A549 (cell line): ENCODE data around the gene CLMN. TPM values are rescaled to one million over a fixed set of nuclear protein-coding genes. Genes with fewer than 3 reads are reported as not detected.

Experiments
- ATAC-seq, 2 experiments: fragments of 200-7000 bp in 1 of 2; fragments of >200 bp in 1 of 2; cut with Nextera tagmentation in 1 of 2; cut with Tn5 transposase in 1 of 2; 3 replicates each; pipeline versions ENCODE4 v1.8.0 to v1.9.1; 2018 to 2020; ENCODE audit warnings: mild to moderate bottlenecking in 1 of 2, moderate library complexity in 1 of 2
- CTCF ChIA-PET: fragments of 300-600 bp; sonication (Branson Sonifier 250); formaldehyde crosslinking; extraction: SDS; loops from one replicate; lab custom pipeline; 2021; ENCODE audit warnings: antibody characterized with exemption, inconsistent platforms; lab: Yijun Ruan, JAX
- POLR2A ChIA-PET: fragments of 350-600 bp; formaldehyde crosslinking; extraction: SDS; loops from one replicate; lab custom pipeline; 2021; ENCODE audit warnings: antibody characterized with exemption, inconsistent platforms; lab: Yijun Ruan, JAX
- DNase-seq, 2 experiments: peaks; one replicate each; pipeline versions ENCODE4 v3.0.0 to v3.0.0-alpha.2; 2011 to 2016; ENCODE audit warnings: low read depth in 1 of 2, low spot score in 1 of 2
- FAIRE-seq: peaks from 2 replicates; lab custom pipeline; 2011; peaks lifted over from hg19 to GRCh38; lab: Jason Lieb, UNC
- H3K27ac ChIP-seq, 2 experiments: fragments of >200 bp; sonication (Bioruptor Twin); formaldehyde crosslinking; 3 replicates each; pipeline ENCODE4 v1.5.1; 2016 to 2017
- H3K4me1 ChIP-seq: fragments of >200 bp; sonication (Bioruptor Twin); formaldehyde crosslinking; 3 replicates; pipeline ENCODE4 v1.6.1; 2016
- H3K4me2 ChIP-seq: fragments of >200 bp; sonication (Bioruptor Twin); formaldehyde crosslinking; 3 replicates; pipeline ENCODE4 v1.6.1; 2016
- H3K4me3 ChIP-seq: fragments of >200 bp; sonication (Bioruptor Twin); formaldehyde crosslinking; 3 replicates; pipeline ENCODE4 v1.5.1; 2016
- H3K9me3 ChIP-seq: fragments of >200 bp; sonication (Bioruptor Twin); formaldehyde crosslinking; 3 replicates; pipeline ENCODE4 v1.6.1; 2016
- CEBPB ChIP-seq, 2 experiments: fragments of >200 bp in 1 of 2; sonication (Bioruptor Twin) in 1 of 2; formaldehyde crosslinking in 1 of 2; IDR thresholded peaks; 2 replicates each; pipeline ENCODE4 v1.6.1; 2012 to 2016
- CHD2 ChIP-seq: fragments of 150-350 bp; IDR thresholded peaks from 2 replicates; pipeline ENCODE4 v1.6.1; 2014; ENCODE audit warnings: low read length; ENCODE audit not compliant: partially characterized antibody
- CHD4 ChIP-seq: fragments of 200-600 bp; sonication (generic); IDR thresholded peaks from 2 replicates; pipeline ENCODE4 v1.6.1; 2016; ENCODE audit warnings: antibody characterized with exemption, mild to moderate bottlenecking, borderline replicate concordance
- ELK1 ChIP-seq: fragments of 150-350 bp; IDR thresholded peaks from 2 replicates; pipeline ENCODE4 v1.6.1; 2014; ENCODE audit warnings: low read depth, mild to moderate bottlenecking, low read length
- GATA3 ChIP-seq: IDR thresholded peaks from 2 replicates; pipeline ENCODE4 v1.6.1; 2012; ENCODE audit warnings: borderline replicate concordance
- HEYL ChIP-seq: fragments of 250-450 bp; sonication (Bioruptor Pico); IDR thresholded peaks from 2 replicates; pipeline ENCODE4 v1.8.0; 2021; ENCODE audit warnings: mild to moderate bottlenecking, moderate library complexity
- HMGXB4 ChIP-seq: fragments of 250-450 bp; sonication (Bioruptor Pico); IDR thresholded peaks from 2 replicates; pipeline ENCODE4 v1.5.0; 2021; ENCODE audit warnings: mild to moderate bottlenecking, moderate library complexity, borderline replicate concordance
- HOXB13 ChIP-seq: fragments of 250-450 bp; sonication (Bioruptor Pico); IDR thresholded peaks from 2 replicates; pipeline ENCODE4 v1.5.0; 2020; ENCODE audit warnings: low read depth, mild to moderate bottlenecking, moderate library complexity
- JUN ChIP-seq, 2 experiments: fragments of >200 bp; sonication (Bioruptor Twin); formaldehyde crosslinking; IDR thresholded peaks; 2 replicates in 1 of 2; 3 replicates in 1 of 2; pipeline ENCODE4 v1.6.1; 2016 to 2017
- KDM1A ChIP-seq: fragments of 200-600 bp; sonication (generic); IDR thresholded peaks from 2 replicates; pipeline ENCODE4 v1.6.1; 2016; ENCODE audit warnings: low read depth, mild to moderate bottlenecking
- KDM5A ChIP-seq: fragments of 200-600 bp; sonication (generic); IDR thresholded peaks from 2 replicates; pipeline ENCODE4 v1.6.1; 2016; ENCODE audit warnings: antibody characterized with exemption, mild to moderate bottlenecking
- NFE2L2 ChIP-seq: fragments of 150-350 bp; conservative IDR thresholded peaks from 2 replicates; pipeline ENCODE4 v1.6.1; 2014; ENCODE audit warnings: low read length
- PHF8 ChIP-seq: fragments of 200-600 bp; sonication (generic); IDR thresholded peaks from 2 replicates; pipeline ENCODE4 v1.6.1; 2016; ENCODE audit warnings: low read depth, mild to moderate bottlenecking, antibody characterized with exemption, moderate library complexity, borderline replicate concordance
- RAD21 ChIP-seq, 2 experiments: fragments of >200 bp in 1 of 2; sonication (Bioruptor Twin) in 1 of 2; formaldehyde crosslinking in 1 of 2; IDR thresholded peaks in 1 of 2; conservative IDR thresholded peaks in 1 of 2; 2 replicates in 1 of 2; 3 replicates in 1 of 2; pipeline ENCODE4 v1.6.1; 2012 to 2018; ENCODE audit warnings: inconsistent platforms in 1 of 2
- RARB ChIP-seq: fragments of 250-450 bp; sonication (Bioruptor Pico); IDR thresholded peaks from 2 replicates; pipeline ENCODE4 v1.8.0; 2021; ENCODE audit warnings: mild to moderate bottlenecking, moderate library complexity
- RCOR1 ChIP-seq: fragments of 150-350 bp; IDR thresholded peaks from 2 replicates; pipeline ENCODE4 v1.6.1; 2014; ENCODE audit warnings: antibody characterized with exemption, low read length, low read depth
- REST ChIP-seq: fragments of 200-600 bp; sonication (generic); IDR thresholded peaks from 2 replicates; pipeline ENCODE4 v1.6.1; 2016; ENCODE audit warnings: antibody characterized with exemption, mild to moderate bottlenecking, moderate library complexity
- TFCP2L1 ChIP-seq: fragments of 250-450 bp; sonication (Bioruptor Pico); IDR thresholded peaks from 2 replicates; pipeline ENCODE4 v1.5.0; 2021; ENCODE audit warnings: mild to moderate bottlenecking
- ZC3H11A ChIP-seq: fragments of 450-650 bp; IDR thresholded peaks from 2 replicates; pipeline ENCODE4 v1.6.1; 2014; ENCODE audit warnings: antibody characterized with exemption, mild to moderate bottlenecking
- WGBS: methylation state at CpG from one replicate; pipeline ENCODE4 v1.1.6; 2017; ENCODE audit errors: missing lambda C conversion rate; 5-methylcytosine and 5-hydroxymethylcytosine counted together
- polyA plus RNA-seq, 4 experiments: library from polyadenylated mRNA; depleted of rRNA in 3 of 4; stranded (reverse); fragments of >200 nt; fragmentation: RNase III in 1 of 4; extraction: RNeasy Plus Mini Kit Qiagen cat#74134 plus additional on column Dnase treatment in 1 of 4; gene quantifications; 2 replicates in 3 of 4; 3 replicates in 1 of 4; pipeline ENCODE4 v1.2.3, GENCODE V29; 2011 to 2017

CLMN gene
- polyA plus RNA-seq, 2 of the 4 experiments (the other 2 are of a cell fraction), result 2.9 to 10.6 TPM

- TF ChIP-seq PHF8 (no peak), KDM1A (no peak), ZC3H11A (no peak)
Observed at GRCh38 chr14:95191445-95192199, 128.1 kb downstream of the CLMN start (continued).

- WGBS, result 88% methylated on average over 7 of the region's 7 CpGs
- no peak overlapping the region for H3K4me3 ChIP-seq
- CTCF ChIA-PET, result no interaction called here
- H3K4me2 ChIP-seq, result no peak overlapping the region
- TF ChIP-seq CHD4 (no peak), RARB (CRISPR knock-in tag) (no peak), ELK1 (no peak), HMGXB4 (CRISPR knock-in tag) (no peak), HEYL (CRISPR knock-in tag) (no peak), RAD21 (conservative IDR thresholded peaks at IDR 0.05 in 1 of 2, IDR thresholded peaks at IDR 0.05 in 1 of 2) (no peak), KDM5A (no peak), ZC3H11A (no peak), TFCP2L1 (CRISPR knock-in tag) (no peak), CHD2 (no peak), NFE2L2 (no peak)
- POLR2A ChIA-PET, result no interaction called here
- ATAC-seq (no peak), DNase-seq (no peak), FAIRE-seq (no peak)
- H3K27ac ChIP-seq, result no peak overlapping the region
- H3K4me1 ChIP-seq, result no peaks in the 10 kb centered on the region
- peaks cover 11% of the 10 kb centered on the region; the same call in 1 of the 3 replicates for H3K9me3 ChIP-seq
Observed at GRCh38 chr14:95190857-95191256, 128.9 kb downstream of the CLMN start.

- CTCF ChIA-PET, result no interaction called here
- 79% methylated on average over 4 of the region's 4 CpGs for WGBS
Observed at GRCh38 chr14:95190346-95190840, 129.3 kb downstream of the CLMN start.

More at GRCh38 chr14:95190346-95190840, 129.3 kb downstream of the CLMN start:
- no peak overlapping the region for H3K27ac ChIP-seq
- TF ChIP-seq REST (no peak), GATA3 (no peak), ELK1 (no peak), CEBPB (IDR thresholded peaks at IDR 0.05) (no peak), JUN (IDR thresholded peaks at IDR 0.05) (no peak), RCOR1 (no peak), HOXB13 (CRISPR knock-in tag) (no peak)
- POLR2A ChIA-PET, result no interaction called here
- H3K9me3 ChIP-seq, result peaks cover 11% of the 10 kb centered on the region; the same call in 1 of the 3 replicates
- no peak for ATAC-seq
- no peaks in the 10 kb centered on the region for H3K4me1 ChIP-seq
- FAIRE-seq, result no peak
- H3K4me2 ChIP-seq, result no peak overlapping the region
- no peak overlapping the region for H3K4me3 ChIP-seq
- DNase-seq, result no peak
